K562 (cell line): ENCODE data around the gene SPATA33. TPM values are rescaled to one million over a fixed set of nuclear protein-coding genes. Genes with fewer than 3 reads are reported as not detected.

Source experiments
- ATAC-seq: fragments of 200-7000 bp; cut with Tn5 transposase; 3 replicates; pipeline ENCODE4 v1.9.1; 2020; ENCODE audit warnings: moderate library complexity
- BruUV-seq: library from RNA; stranded (reverse); fragments of 400-500 nt; replicated peaks from 2 replicates; lab custom pipeline; 2021; lab: Mats Ljungman, UMichigan
- CTCF ChIA-PET: fragments of 300-600 bp; formaldehyde crosslinking; extraction: SDS; loops from one replicate; lab custom pipeline; 2021; ENCODE audit warnings: low intra/inter-chr PET ratio; lab: Yijun Ruan, JAX
- POLR2A ChIA-PET: fragments of 300-600, 350-650 bp; sonication (Branson Sonifier 250); formaldehyde crosslinking; extraction: SDS; loops from one replicate; lab custom pipeline; 2021; ENCODE audit warnings: antibody characterized with exemption, inconsistent platforms; lab: Yijun Ruan, JAX
- DNase-seq, 4 experiments: peaks; one replicate each; pipeline versions ENCODE4 v3.0.0 to v3.0.0-alpha.2; 2011 to 2018; ENCODE audit warnings: low spot score in 3 of 4, mixed read lengths in 3 of 4; ENCODE audit errors: extremely low read depth in 1 of 4
- FAIRE-seq: peaks from 2 replicates; lab custom pipeline; 2011; peaks lifted over from hg19 to GRCh38; lab: Jason Lieb, UNC
- H2AFZ ChIP-seq: 2 replicates; pipeline ENCODE4 v1.6.0; 2011; ENCODE audit warnings: low read depth, low read length, control low read depth, inconsistent platforms
- H3K27ac ChIP-seq: fragments of 200-600 bp; 3 replicates; pipeline ENCODE4 v1.8.0; 2011; ENCODE audit warnings: low read depth, mild to moderate bottlenecking, control low read depth, inconsistent platforms, low read length, moderate library complexity, mixed read lengths; ENCODE audit errors: extremely low read depth
- H3K27me3 ChIP-seq, 2 experiments: fragments of 300-600 bp in 1 of 2; 2 replicates in 1 of 2; 3 replicates in 1 of 2; pipeline versions ENCODE4 v1.6.0 to v1.8.0; 2011; ENCODE audit warnings: inconsistent platforms in 2 of 2, low read length in 2 of 2, mild to moderate bottlenecking in 1 of 2, mixed read lengths in 1 of 2, moderate library complexity in 1 of 2; ENCODE audit not compliant: control insufficient read depth in 2 of 2, insufficient read depth in 2 of 2
- H3K36me3 ChIP-seq: fragments of 300-600 bp; 3 replicates; pipeline ENCODE4 v1.8.0; 2011; ENCODE audit warnings: mild to moderate bottlenecking, low read length, inconsistent platforms; ENCODE audit not compliant: control insufficient read depth, insufficient read depth
- H3K4me1 ChIP-seq, 2 experiments: fragments of 200-600 bp in 1 of 2; replicated peaks in 1 of 2; 2 replicates in 1 of 2; 3 replicates in 1 of 2; pipeline versions ENCODE4 v1.5.1 to v1.8.0; 2011; ENCODE audit warnings: inconsistent platforms in 2 of 2, low read length in 2 of 2, mild to moderate bottlenecking in 1 of 2, mixed read lengths in 1 of 2, moderate library complexity in 1 of 2; ENCODE audit not compliant: control insufficient read depth in 2 of 2, insufficient read depth in 2 of 2
- H3K4me2 ChIP-seq: 2 replicates; pipeline ENCODE4 v1.6.1; 2011; ENCODE audit warnings: low read length, control low read depth, inconsistent platforms, mixed read lengths; ENCODE audit not compliant: insufficient read depth
- H3K4me3 ChIP-seq: fragments of 200-600 bp; sonication (generic), shearing (Covaris generic); 2 replicates; pipeline ENCODE4 v1.5.1; 2016; ENCODE audit warnings: control low read depth, inconsistent platforms
- H3K79me2 ChIP-seq: fragments of 200-600 bp; 3 replicates; pipeline ENCODE4 v1.8.0; 2011; ENCODE audit warnings: low read length, inconsistent platforms; ENCODE audit not compliant: control insufficient read depth, insufficient read depth
- H3K9ac ChIP-seq, 2 experiments: 2 replicates each; pipeline versions ENCODE4 v1.6.0 to v1.6.1; 2011; ENCODE audit warnings: low read depth in 2 of 2, low read length in 2 of 2, control low read depth in 1 of 2, inconsistent platforms in 1 of 2, mild to moderate bottlenecking in 1 of 2, mixed read lengths in 1 of 2; ENCODE audit not compliant: insufficient read depth in 1 of 2
- H3K9me1 ChIP-seq: one replicate; pipeline ENCODE4 v1.6.0; 2011; ENCODE audit warnings: inconsistent platforms, mild to moderate bottlenecking, low read length, moderate library complexity; ENCODE audit not compliant: control insufficient read depth, insufficient read depth
- H3K9me3 ChIP-seq: replicated peaks from 2 replicates; pipeline ENCODE4 v1.5.1; 2011; ENCODE audit warnings: low read depth, low read length, inconsistent platforms; ENCODE audit not compliant: control insufficient read depth, insufficient read depth
- H4K20me1 ChIP-seq: replicated peaks from 2 replicates; pipeline ENCODE4 v1.6.1; 2011; ENCODE audit warnings: low read length, inconsistent platforms, mixed read lengths; ENCODE audit not compliant: control insufficient read depth, insufficient read depth
- BCL6 ChIP-seq: fragments of 250-450 bp; sonication (Bioruptor Pico); IDR thresholded peaks from 2 replicates; pipeline ENCODE4 v1.4.0; 2020
- CBX1 ChIP-seq: sonication (generic); IDR thresholded peaks from 2 replicates; pipeline ENCODE4 v1.6.1; 2016; ENCODE audit warnings: antibody characterized with exemption, low read depth, mild to moderate bottlenecking
- FOXP4 ChIP-seq: sonication (generic); formaldehyde crosslinking; IDR thresholded peaks from 2 replicates; pipeline ENCODE4 v1.8.0; 2022; ENCODE audit warnings: mild to moderate bottlenecking, missing genetic modification reagents, borderline replicate concordance
- HBP1 ChIP-seq: fragments of 450-650 bp; formaldehyde crosslinking; IDR thresholded peaks from 2 replicates; pipeline ENCODE4 v1.4.0; 2022; ENCODE audit warnings: missing genetic modification characterization
- MCM3 ChIP-seq: fragments of 450-650 bp; IDR thresholded peaks from 2 replicates; pipeline ENCODE4 v1.6.1; 2016
- NCOA6 ChIP-seq: fragments of 450-650 bp; IDR thresholded peaks from 2 replicates; pipeline ENCODE4 v1.6.1; 2017; ENCODE audit warnings: mild to moderate bottlenecking
- PTTG1 ChIP-seq: fragments of 450-650 bp; IDR thresholded peaks from 2 replicates; pipeline ENCODE4 v1.6.1; 2016; ENCODE audit warnings: low read depth, mild to moderate bottlenecking, missing genetic modification characterization, missing compliant biosample characterization
- TCF3 ChIP-seq: sonication (generic); formaldehyde crosslinking; IDR thresholded peaks from 2 replicates; pipeline ENCODE4 v1.4.0; 2020; ENCODE audit warnings: mild to moderate bottlenecking, missing genetic modification reagents
- ZNF586 ChIP-seq: fragments of 450-650 bp; formaldehyde crosslinking; conservative IDR thresholded peaks from 2 replicates; pipeline ENCODE4 v1.4.0; 2020; ENCODE audit warnings: mild to moderate bottlenecking, moderate library complexity
- ZNF740 ChIP-seq, 3 experiments: fragments of 200-800 bp in 1 of 3; sonication (Bioruptor generic) in 1 of 3; sonication (generic) in 1 of 3; formaldehyde crosslinking in 1 of 3; IDR thresholded peaks; 2 replicates each; pipeline versions ENCODE4 v1.6.1 to v1.8.0; 2016 to 2022; ENCODE audit warnings: mild to moderate bottlenecking in 2 of 3, missing compliant biosample characterization in 2 of 3, missing genetic modification characterization in 2 of 3, missing genetic modification reagents in 1 of 3
- WGBS: fragments of 100-300 bp; shearing (Covaris generic); methylation state at CpG from one replicate; pipeline ENCODE4 v1.1.6; 2016; ENCODE audit warnings: low coverage, mixed read lengths; ENCODE audit not compliant: insufficient coverage; ENCODE audit errors: missing lambda C conversion rate; 5-methylcytosine and 5-hydroxymethylcytosine counted together
- in situ Hi-C: fragments of 300-500 bp; cut with MboI; formaldehyde crosslinking; loops from 4 replicates; pipeline ENCODE4 v1.15.0; 2018; ENCODE audit warnings: inconsistent platforms, mixed read lengths
- intact Hi-C: fragments of 100-400 bp; cut with micrococcal nuclease; formaldehyde crosslinking; loops from 2 replicates; pipeline ENCODE4 v1.14.2; 2022
- polyA plus RNA-seq, 8 experiments: library from polyadenylated mRNA; depleted of rRNA in 4 of 8; stranded (reverse) in 5 of 8; unstranded in 3 of 8; fragments of >200 nt; fragmentation: Nextera tagmentation in 2 of 8; fragmentation: Illumina TruSeq in 1 of 8; extraction: Ambion mirVana in 2 of 8; extraction: Trizol in 1 of 8; gene quantifications; 2 replicates each; pipeline versions ENCODE4 v1.2.1 to v1.2.3, GENCODE V29; 2011 to 2014; ENCODE audit warnings: inconsistent platforms in 1 of 8, missing spikeins in 1 of 8
- total RNA-seq, 7 experiments: library from RNA; depleted of rRNA in 6 of 7; stranded (reverse); fragments of >200 nt in 6 of 7; fragmentation: Illumina TruSeq in 2 of 7; extraction: Trizol in 2 of 7; gene quantifications; 2 replicates each; pipeline versions ENCODE4 v1.2.1 to v1.2.3, GENCODE V29; 2011 to 2021; ENCODE audit warnings: low replicate concordance in 1 of 7

The SPATA33 gene
- total and polyA plus RNA-seq, 9 of the 15 experiments (the other 6 are each of a cell fraction or from before 2014, with no cell fraction given) = 4.0 to 20.0 (median 11.8) TPM

DNA sequence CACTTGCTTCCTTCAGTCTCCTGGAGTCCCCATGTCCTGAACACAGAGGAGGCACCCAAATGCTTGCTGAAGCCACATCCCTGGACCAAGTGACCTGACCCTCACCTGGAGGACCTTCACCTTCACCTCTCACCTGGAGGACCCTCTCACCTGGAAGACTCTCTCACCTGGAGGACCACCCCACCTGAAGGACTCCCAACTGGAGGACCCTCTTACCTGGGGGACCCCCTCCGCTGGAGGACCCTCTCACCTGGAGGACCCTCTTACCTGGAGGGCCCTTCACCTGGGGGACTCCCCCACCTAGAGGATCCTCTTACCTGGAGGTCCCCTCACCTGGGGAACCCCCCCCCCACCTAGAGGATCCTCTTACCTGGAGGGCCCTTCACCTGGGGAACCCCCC, 28.3 kb downstream of the SPATA33 start:
- intact Hi-C loops (no loop called here), in situ Hi-C loops (no loop called here)
- Histone ChIP-seq H3K9me3 (0 out of 2 replicates have a peak, but pooled peaks cover 3% of the 10 kb centered on the region), H3K9ac (no peak overlapping the region), H3K27me3 (no peaks in the 10 kb centered on the region), H3K79me2 (peaks cover 25% of the 10 kb centered on the region), H3K9me1 (no peaks in the 10 kb centered on the region), H3K4me1 (peaks cover 6 to 30% of the 10 kb centered on the region in 2 experiments), H3K4me3 (no peak overlapping the region; the same call in 1 of the 2 replicates), H3K36me3 (peaks cover 27% of the 10 kb centered on the region; the same call in 2 of the 3 replicates), H3K4me2 (no peak overlapping the region), H3K27ac (no peak overlapping the region), H2AFZ (no peak overlapping the region), H4K20me1 (0 out of 2 replicates have a peak, but pooled peaks cover 7% of the 10 kb centered on the region)
- TF ChIP-seq ZNF586 (CRISPR knock-in tag) (no peak), FOXP4 (no peak), TCF3 (CRISPR knock-in tag) (no peak), PTTG1 (tag) (no peak), MCM3 (no peak), HBP1 (CRISPR knock-in tag) (no peak), CBX1 (no peak), ZNF740 (CRISPR knock-in tag; IDR thresholded peaks at IDR 0.05) (no peak), ZNF740 (tag; IDR thresholded peaks at IDR 0.05) (no peak), BCL6 (CRISPR knock-in tag) (no peak), NCOA6 (no peak)
- 44% methylated on average over 1 of the region's 1 CpG for WGBS
- no peak for DNase-seq
- no peak for FAIRE-seq
- no peak for ATAC-seq
- POLR2A ChIA-PET = interaction anchor here (0.6 to 1.5 kb wide), 6 partner anchors 11 to 121 kb away, joined by 3 to 16 read pairs (median 4); no protein-coding TSS in a partner anchor
- BruUV-seq = no TSS peak
- CTCF ChIA-PET = no interaction called here
